Measurements from ENCODE around the gene TAAR8.

DNA sequence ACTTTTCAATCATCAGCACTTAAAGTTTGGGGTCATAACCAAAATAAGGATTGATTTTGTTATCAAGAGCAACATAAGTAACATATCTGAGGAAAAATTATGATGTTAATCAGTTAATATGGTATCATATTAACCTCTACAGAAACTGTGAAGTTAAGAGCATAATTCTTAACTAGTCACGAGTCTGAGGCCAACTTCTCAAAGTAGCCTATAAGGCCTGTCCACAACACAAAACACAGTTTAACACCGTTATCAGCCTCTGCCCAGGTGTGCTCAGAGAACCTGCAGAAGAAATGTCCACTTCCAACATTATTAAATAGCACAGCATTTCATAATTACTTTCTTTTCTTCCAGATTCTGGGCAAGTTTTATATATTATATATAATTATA lies 40.6 kb upstream of the TAAR8 start:
- TF ChIP-seq, protein P1, sequence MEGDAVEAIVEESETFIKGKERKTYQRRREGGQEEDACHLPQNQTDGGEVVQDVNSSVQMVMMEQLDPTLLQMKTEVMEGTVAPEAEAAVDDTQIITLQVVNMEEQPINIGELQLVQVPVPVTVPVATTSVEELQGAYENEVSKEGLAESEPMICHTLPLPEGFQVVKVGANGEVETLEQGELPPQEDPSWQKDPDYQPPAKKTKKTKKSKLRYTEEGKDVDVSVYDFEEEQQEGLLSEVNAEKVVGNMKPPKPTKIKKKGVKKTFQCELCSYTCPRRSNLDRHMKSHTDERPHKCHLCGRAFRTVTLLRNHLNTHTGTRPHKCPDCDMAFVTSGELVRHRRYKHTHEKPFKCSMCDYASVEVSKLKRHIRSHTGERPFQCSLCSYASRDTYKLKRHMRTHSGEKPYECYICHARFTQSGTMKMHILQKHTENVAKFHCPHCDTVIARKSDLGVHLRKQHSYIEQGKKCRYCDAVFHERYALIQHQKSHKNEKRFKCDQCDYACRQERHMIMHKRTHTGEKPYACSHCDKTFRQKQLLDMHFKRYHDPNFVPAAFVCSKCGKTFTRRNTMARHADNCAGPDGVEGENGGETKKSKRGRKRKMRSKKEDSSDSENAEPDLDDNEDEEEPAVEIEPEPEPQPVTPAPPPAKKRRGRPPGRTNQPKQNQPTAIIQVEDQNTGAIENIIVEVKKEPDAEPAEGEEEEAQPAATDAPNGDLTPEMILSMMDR (IDR thresholded peaks at IDR 0.05): no peak
- TF ChIP-seq POLR2A (IDR thresholded peaks at IDR 0.05) (no peak), POLR2AphosphoS5 (IDR thresholded peaks at IDR 0.05) (no peak), EP300 (IDR thresholded peaks at IDR 0.05) (no peak)
